ENCODE results near the gene CCSER1. TPM values are rescaled to one million over a fixed set of nuclear protein-coding genes. Genes with fewer than 3 reads are reported as not detected.
"Not testable (repeated sequence)": the region's sequence is repeated elsewhere in the genome, so short reads cannot be mapped to it uniquely, and the experiment has no call there.

Gene CCSER1
- total RNA-seq, 4 donors from 2014 or later, result 13.3 to 54.6 (median 34.0) TPM

DNA sequence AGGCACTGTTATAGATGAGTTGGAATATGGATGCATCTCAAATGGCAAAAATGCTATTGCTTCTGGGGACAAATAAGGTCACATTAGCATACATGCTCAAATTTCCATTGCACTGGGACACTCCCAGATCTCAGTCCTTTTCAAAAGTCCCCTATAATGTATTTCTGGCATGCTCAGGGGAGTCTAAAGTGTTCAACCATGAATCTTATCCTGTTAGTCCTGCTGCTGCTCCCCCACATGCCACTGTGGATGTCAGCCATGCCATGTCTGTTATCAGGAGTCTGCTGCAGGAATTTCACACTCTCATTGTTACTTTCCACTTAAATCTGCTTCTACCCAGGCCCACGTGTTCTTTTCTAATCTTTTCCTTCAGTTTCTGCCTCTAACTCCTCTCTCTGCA, 1000.6 kb downstream of the CCSER1 start:
- intact Hi-C loops (cut with DNase I; ENCODE audit: low total_unique reads) (no loop called here), in situ Hi-C loops (cut with MboI; ENCODE audit: low pct_ligation_motif_present in 1 of 4, low pct_unique_long_range_greater_than_20kb in 1 of 4, low sequenced_read_pairs in 3 of 4) (no loop called here)
- TF ChIP-seq CTCF (IDR thresholded peaks at IDR 0.05) (no peak), EP300 (IDR thresholded peaks at IDR 0.05; ENCODE audit: low read depth) (no peak), POLR2AphosphoS5 (IDR thresholded peaks at IDR 0.05) (no peak), POLR2A (IDR thresholded peaks at IDR 0.05) (no peak)
- no peaks in the 10 kb centered on the region for H3K4me1 ChIP-seq
- no peak for DNase-seq
- H3K9me3 ChIP-seq, result no peaks in the 10 kb centered on the region
- no peaks in the 10 kb centered on the region for H3K27me3 ChIP-seq
- H3K27ac ChIP-seq, result no peak overlapping the region
- H3K4me3 ChIP-seq, result no peak overlapping the region
- WGBS, 2 donors (ENCODE audit: low coverage in 1 of 2), result 0 to 29% methylated on average over 1 of the region's 1 CpG
- H3K36me3 ChIP-seq, result no peaks in the 10 kb centered on the region

- TF ChIP-seq CTCF (IDR thresholded peaks at IDR 0.05), result no peak
- H3K9me3 ChIP-seq, result no peaks in the 10 kb centered on the region
- in situ Hi-C loops (cut with MboI; ENCODE audit: low pct_ligation_motif_present in 1 of 4, low pct_unique_long_range_greater_than_20kb in 1 of 4, low sequenced_read_pairs in 3 of 4) (no loop called here), intact Hi-C loops (cut with DNase I; ENCODE audit: low total_unique reads) (no loop called here)
- no peak overlapping the region for H3K4me3 ChIP-seq
- DNase-seq, result no peak
- H3K36me3 ChIP-seq, result no peaks in the 10 kb centered on the region
- no peak overlapping the region for H3K27ac ChIP-seq
- H3K27me3 ChIP-seq, result no peaks in the 10 kb centered on the region
- no peaks in the 10 kb centered on the region for H3K4me1 ChIP-seq
- WGBS, 2 donors (ENCODE audit: low coverage in 1 of 2), result 74 to 92% methylated on average over 4 of the region's 4 CpGs
Observed at GRCh38 chr4:91128519-91128918, 1001.3 kb downstream of the CCSER1 start.

GRCh38 chr4:91147067-91147466, 1019.9 kb downstream of the CCSER1 start:
- no peaks in the 10 kb centered on the region for H3K4me1 ChIP-seq
- H3K4me3 ChIP-seq, result no peak overlapping the region
- no peak for TF ChIP-seq EP300 (IDR thresholded peaks at IDR 0.05; ENCODE audit: low read depth)
- no peak for TF ChIP-seq POLR2AphosphoS5 (IDR thresholded peaks at IDR 0.05)
- no peak for TF ChIP-seq POLR2A (IDR thresholded peaks at IDR 0.05)
- no peak for TF ChIP-seq CTCF (IDR thresholded peaks at IDR 0.05)
- H3K27ac ChIP-seq, result no peak overlapping the region
- 76% methylated on average over 6 of the region's 6 CpGs; no CpG with 5 or more reads in 1 of the 2 donors for WGBS, 2 donors (ENCODE audit: low coverage in 1 of 2)
- intact Hi-C loops (cut with DNase I; ENCODE audit: low total_unique reads), result no loop called here
- no peaks in the 10 kb centered on the region for H3K36me3 ChIP-seq
- H3K27me3 ChIP-seq, result no peaks in the 10 kb centered on the region
- peaks cover 0 to 13% of the 10 kb centered on the region in 2 donors for H3K9me3 ChIP-seq
- DNase-seq, result no peak
- in situ Hi-C loops (cut with MboI; ENCODE audit: low pct_ligation_motif_present in 1 of 4, low pct_unique_long_range_greater_than_20kb in 1 of 4, low sequenced_read_pairs in 3 of 4), result no loop called here

- H3K36me3 ChIP-seq; H3K4me3 ChIP-seq; H3K9me3 ChIP-seq; H3K27me3 ChIP-seq; intact Hi-C loops (cut with DNase I; ENCODE audit: low total_unique reads); H3K4me1 ChIP-seq; DNase-seq; H3K27ac ChIP-seq; in situ Hi-C loops (cut with MboI; ENCODE audit: low pct_ligation_motif_present in 1 of 4, low pct_unique_long_range_greater_than_20kb in 1 of 4, low sequenced_read_pairs in 3 of 4): not testable (repeated sequence)
- WGBS, 2 donors (ENCODE audit: low coverage in 1 of 2), result 85% methylated on average over 4 of the region's 4 CpGs; no CpG with 5 or more reads in 1 of the 2 donors
Observed at GRCh38 chr4:91154041-91154440, 1026.8 kb downstream of the CCSER1 start.

DNA sequence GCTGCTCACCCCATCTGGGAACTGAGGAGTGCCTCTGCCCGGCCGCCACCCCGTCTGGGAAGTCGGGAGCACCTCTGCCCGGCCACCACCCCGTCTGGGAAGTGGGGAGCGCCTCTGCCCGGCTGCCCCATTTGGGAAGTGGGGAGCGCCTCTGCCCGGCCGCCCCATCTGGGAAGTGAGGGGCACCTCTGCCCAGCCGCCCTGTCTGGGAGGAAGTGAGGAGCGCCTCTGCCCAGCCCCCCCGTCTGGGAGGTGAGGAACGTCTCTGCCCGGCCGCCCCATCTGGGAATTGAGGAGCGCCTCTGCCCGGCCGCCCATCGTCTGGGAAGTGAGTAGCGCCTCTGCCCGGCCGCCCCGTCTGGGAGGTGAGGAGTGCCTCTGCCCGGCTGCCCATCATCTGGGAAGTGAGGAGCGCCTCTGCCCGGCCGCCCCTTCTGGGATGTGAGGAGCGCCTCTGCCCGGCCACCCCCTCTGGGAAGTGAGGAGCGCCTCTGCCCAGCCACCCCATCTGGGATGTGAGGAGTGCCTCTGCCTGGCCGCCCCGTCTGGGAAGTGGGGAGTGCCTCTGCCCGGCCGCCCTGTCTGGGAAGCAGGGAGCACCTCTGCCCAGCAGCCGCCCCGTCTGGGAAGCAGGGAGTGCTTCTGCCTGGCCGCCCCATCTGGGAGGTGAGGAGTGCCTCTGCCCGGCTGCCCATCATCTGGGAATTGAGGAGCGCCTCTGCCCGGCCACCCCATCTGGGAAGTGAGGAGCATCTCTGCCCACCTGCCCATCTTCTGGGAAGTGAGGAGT, 1040.9 kb downstream of the CCSER1 start:
- H3K27me3 ChIP-seq; DNase-seq; H3K4me1 ChIP-seq; in situ Hi-C loops (cut with MboI; ENCODE audit: low pct_ligation_motif_present in 1 of 4, low pct_unique_long_range_greater_than_20kb in 1 of 4, low sequenced_read_pairs in 3 of 4); H3K27ac ChIP-seq; H3K36me3 ChIP-seq; H3K9me3 ChIP-seq; H3K4me3 ChIP-seq; intact Hi-C loops (cut with DNase I; ENCODE audit: low total_unique reads): not testable (repeated sequence)
- 86 to 100% methylated on average over 4 to 38 of the region's 42 CpGs for WGBS, 2 donors (ENCODE audit: low coverage in 1 of 2)
